Left renal pelvis (tissue), 4 donors: ENCODE data around the gene NMT2. TPM values are rescaled to one million over a fixed set of nuclear protein-coding genes. Genes with fewer than 3 reads are reported as not detected.

Source experiments
- DNase-seq, 4 donors: peaks; one replicate each; pipeline ENCODE4 v3.0.0-alpha.2; 2013; ENCODE audit warnings: low read depth in 4 of 4, low spot score in 3 of 4
- polyA plus RNA-seq, 4 donors: library from polyadenylated mRNA; unstranded; fragments of 120-200 nt; gene quantifications; one replicate each; pipeline ENCODE4 v1.2.1, GENCODE V29; 2013; ENCODE audit not compliant: insufficient read length in 4 of 4

Gene NMT2
- polyA plus RNA-seq, 4 donors = 34.7 to 40.9 (median 36.0) TPM

GRCh38 chr10:15103513-15103912, 65.0 kb downstream of the NMT2 start:
- no peak for DNase-seq

GRCh38 chr10:15099886-15100285, 68.6 kb downstream of the NMT2 start:
- DNase-seq = no peak

GRCh38 chr10:15097011-15097812, 71.3 kb downstream of the NMT2 start, which contains the start of gene RPP38:
RPP38 (plus strand) TSS chr10:15097355; CDS start chr10:15103315, 5,960 bp downstream.
- DNase-seq = peak; percentile 90 to 93 (median 93)

GRCh38 chr10:15096661-15097010, 71.9 kb downstream of the NMT2 start:
- DNase-seq = no peak

- no peak for DNase-seq
Observed at GRCh38 chr10:15092855-15093408, 75.6 kb downstream of the NMT2 start.

GRCh38 chr10:15091418-15091817, 77.1 kb downstream of the NMT2 start:
- DNase-seq = no peak

- DNase-seq = peak; percentile 46 to 78 (median 68)
Observed at GRCh38 chr10:15088428-15089261, 79.8 kb downstream of the NMT2 start, which contains the start of gene ACBD7. ACBD7 (minus strand) TSS chr10:15088776; CDS start chr10:15088728, 48 bp downstream.

- DNase-seq = peak; percentile 65 to 81 (median 72)
Observed at GRCh38 chr10:15084502-15084922, 84.0 kb downstream of the NMT2 start.

- no peak for DNase-seq
Observed at GRCh38 chr10:15083674-15084501, 84.6 kb downstream of the NMT2 start.

- DNase-seq = no peak
Observed at GRCh38 chr10:15075421-15075820, 93.1 kb downstream of the NMT2 start.

- no peak for DNase-seq
Observed at GRCh38 chr10:15072358-15072757, 96.1 kb downstream of the NMT2 start.

GRCh38 chr10:15069230-15069629, 99.3 kb downstream of the NMT2 start:
- DNase-seq = no peak

- no peak for DNase-seq
Observed at GRCh38 chr10:15068802-15069201, 99.7 kb downstream of the NMT2 start.

- DNase-seq = no peak
Observed at GRCh38 chr10:15067154-15067553, 101.3 kb downstream of the NMT2 start.

GRCh38 chr10:15060638-15061037, 107.9 kb downstream of the NMT2 start:
- no peak for DNase-seq

- no peak for DNase-seq
Observed at GRCh38 chr10:15059914-15060313, 108.6 kb downstream of the NMT2 start.

- no peak for DNase-seq
Observed at GRCh38 chr10:15058689-15059088, 109.8 kb downstream of the NMT2 start.
